ENCODE measurements around the gene BICC1. TPM values are rescaled to one million over a fixed set of nuclear protein-coding genes. Genes with fewer than 3 reads are reported as not detected.

Gene BICC1
- total and polyA plus RNA-seq, 2 of the 13 experiments (the other 11 are each of a cell fraction or from before 2014, with no cell fraction given), result 0.18 to 1.5 TPM

- TF ChIP-seq ZHX1 (CRISPR knock-in tag; IDR thresholded peaks at IDR 0.05; ENCODE audit: low read depth), result no peak
- TF ChIP-seq MATR3 (CRISPR knock-in tag; IDR thresholded peaks at IDR 0.05), result no peak
- TF ChIP-seq CBX5 (CRISPR knock-in tag; IDR thresholded peaks at IDR 0.05; ENCODE audit: borderline replicate concordance), result no peak
- TF ChIP-seq MYPOP (CRISPR knock-in tag; IDR thresholded peaks at IDR 0.05), result peak; percentile 73
- no peak for TF ChIP-seq ATRX (CRISPR knock-in tag; IDR thresholded peaks at IDR 0.05; ENCODE audit: borderline replicate concordance)
- no peak for TF ChIP-seq PRMT3 (CRISPR knock-in tag; IDR thresholded peaks at IDR 0.05; ENCODE audit: borderline replicate concordance, low read depth)
- TF ChIP-seq ZNF709 (CRISPR knock-in tag; IDR thresholded peaks at IDR 0.05), result no peak
- TF ChIP-seq U2AF2 (IDR thresholded peaks at IDR 0.05; ENCODE audit: low read depth, low read length), result no peak
- TF ChIP-seq ZNF687 (CRISPR knock-in tag; IDR thresholded peaks at IDR 0.05), result peak; percentile 54
- TF ChIP-seq HMGXB3 (CRISPR knock-in tag; IDR thresholded peaks at IDR 0.05; ENCODE audit: borderline replicate concordance), result no peak
- TF ChIP-seq MXD1 (CRISPR knock-in tag; IDR thresholded peaks at IDR 0.05), result peak; percentile 57; the same call in 1 of the 2 replicates
Measured at GRCh38 chr10:58513188-58514110, 777 bp downstream of the BICC1 start (continued).
